ENCODE measurements around the gene SNX18.
"Not testable (repeated sequence)": the region's sequence is repeated elsewhere in the genome, so short reads cannot be mapped to it uniquely, and the experiment has no call there.

The SNX18 gene

GRCh38 chr5:54520438-54520846 is 2.9 kb downstream of the SNX18 start:
- DNase-seq: peak in 1 of 2 donors; percentile 52

DNA sequence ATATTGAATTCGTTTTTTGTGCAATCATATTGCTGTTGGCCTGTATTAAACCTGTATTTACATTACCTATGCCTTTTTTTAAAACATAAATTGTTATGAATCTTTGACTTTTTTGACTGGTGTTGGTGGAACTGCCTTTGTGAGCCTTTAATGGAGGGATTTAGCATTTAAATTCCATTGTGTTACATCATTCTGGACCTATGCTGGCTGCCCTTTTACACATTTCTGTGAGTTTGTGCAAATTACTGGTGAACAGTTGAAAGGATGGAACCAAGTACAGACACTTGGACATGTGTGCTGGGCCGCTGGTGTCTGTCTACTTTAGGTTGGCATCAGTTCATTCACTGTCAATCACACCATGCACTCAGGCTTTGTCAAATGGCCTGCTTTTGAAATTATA is 3.4 kb downstream of the SNX18 start:
- no peak for DNase-seq

- DNase-seq: no peak
Measured at GRCh38 chr5:54521856-54522479, 4.4 kb downstream of the SNX18 start.

GRCh38 chr5:54523534-54523933 is 6.0 kb downstream of the SNX18 start:
- no peak for DNase-seq

DNA sequence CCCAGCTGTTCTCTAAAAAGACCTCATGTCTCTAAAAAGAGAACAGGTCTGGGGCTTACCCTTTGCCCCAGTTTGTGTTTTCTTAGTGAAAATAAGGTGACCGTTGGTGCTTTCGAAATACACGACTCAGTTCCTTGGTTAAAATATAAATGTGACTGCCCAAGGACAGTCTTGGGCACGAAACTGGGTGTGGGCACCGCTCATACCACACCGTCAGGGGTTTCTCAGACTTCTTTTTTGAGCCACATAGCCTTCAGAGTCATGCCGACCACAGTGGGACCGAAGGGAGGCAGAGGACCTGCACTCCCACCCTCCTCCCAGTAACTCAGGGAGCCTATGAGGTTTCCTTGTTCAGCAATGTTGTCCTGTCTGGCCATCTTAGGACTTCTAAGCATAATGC is 6.5 kb downstream of the SNX18 start:
- DNase-seq: no peak

- no peak for DNase-seq
Measured at GRCh38 chr5:54524704-54525103, 7.1 kb downstream of the SNX18 start.

- DNase-seq: no peak
Measured at GRCh38 chr5:54525261-54525660, 7.7 kb downstream of the SNX18 start.

DNA sequence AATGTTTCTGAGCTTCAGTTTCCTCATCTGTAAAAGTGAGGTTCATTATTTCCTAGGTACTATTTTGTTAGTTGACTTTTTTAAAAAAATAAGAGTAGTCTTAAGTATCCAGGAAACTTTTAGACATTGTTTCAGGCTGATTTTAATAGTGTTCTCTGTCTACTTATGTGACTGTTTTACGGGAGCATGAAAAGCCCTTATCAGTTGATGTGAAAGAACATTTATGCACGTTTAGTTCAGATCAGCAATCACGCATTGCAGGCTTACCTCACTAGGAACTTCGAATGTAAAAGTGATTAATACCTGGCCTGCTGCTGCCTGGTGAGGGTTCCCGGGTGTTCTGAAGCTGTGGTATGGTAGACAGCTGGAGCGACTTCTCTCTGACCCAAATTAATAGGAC is 8.1 kb downstream of the SNX18 start:
- no peak for DNase-seq

GRCh38 chr5:54526604-54527288 is 9.2 kb downstream of the SNX18 start:
- no peak for DNase-seq

- DNase-seq: no peak
Measured at GRCh38 chr5:54528633-54529209, 11.2 kb downstream of the SNX18 start.

DNA sequence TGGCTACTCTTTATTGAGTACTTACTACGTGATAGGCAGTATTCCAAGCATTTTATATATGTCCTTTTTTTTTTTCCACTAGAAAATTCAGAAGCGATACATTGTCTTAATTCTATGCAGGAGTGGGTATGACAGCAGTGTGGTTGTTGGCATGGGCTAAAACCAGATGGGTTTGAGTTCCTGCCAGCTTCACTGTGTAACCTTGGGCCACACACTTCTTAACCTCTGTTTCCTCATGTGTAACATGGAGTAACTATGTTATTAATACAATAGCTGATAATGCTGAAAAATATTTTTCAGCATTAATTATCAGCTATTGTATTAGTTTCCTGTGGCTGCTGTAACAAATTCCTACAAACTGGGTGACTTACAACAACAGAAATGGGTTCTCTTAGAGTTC is 12.0 kb downstream of the SNX18 start:
- no peak for DNase-seq

GRCh38 chr5:54531546-54531945 is 14.0 kb downstream of the SNX18 start:
- DNase-seq: no peak

GRCh38 chr5:54533541-54534190 is 16.1 kb downstream of the SNX18 start:
- DNase-seq: no peak

DNA sequence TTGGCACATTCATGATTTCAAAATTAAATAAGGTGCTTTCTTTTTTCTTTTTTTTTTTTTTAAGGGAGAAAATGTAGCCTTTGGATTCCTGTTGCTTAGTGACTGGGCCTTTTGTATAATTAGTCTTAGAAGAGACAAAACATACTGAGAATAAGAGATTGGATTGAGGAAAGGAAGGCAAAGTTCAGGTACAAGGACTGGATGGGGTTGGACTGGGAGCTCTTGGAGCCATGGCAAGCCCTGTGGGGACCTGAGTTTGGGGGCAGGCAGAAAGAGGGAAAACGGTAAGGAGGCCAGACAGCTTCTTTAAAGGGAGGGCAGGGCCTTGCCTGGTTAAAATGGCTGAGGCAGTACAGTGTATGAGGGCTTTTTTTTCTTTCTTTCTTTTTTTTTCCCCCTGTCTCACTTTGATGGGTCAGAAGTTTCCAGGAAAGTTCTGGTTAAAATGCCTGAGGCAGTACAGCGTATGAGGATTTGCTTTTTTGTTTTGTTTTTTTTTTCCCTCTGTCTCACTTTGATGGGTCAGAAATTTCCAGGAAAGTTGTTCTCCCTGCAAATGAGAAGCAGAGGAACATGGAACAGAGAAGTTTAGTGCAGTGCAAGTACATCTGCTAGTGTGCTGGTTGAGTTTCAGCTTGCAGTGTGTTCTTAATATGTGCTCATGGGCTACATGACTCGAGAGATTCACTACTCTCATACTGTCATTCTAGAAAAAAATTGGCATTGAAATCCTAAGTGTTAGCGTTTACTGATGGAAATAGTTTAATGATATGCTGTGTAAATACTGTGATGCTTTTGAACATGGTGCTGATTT is 16.8 kb downstream of the SNX18 start:
- no peak for DNase-seq

- no peak for DNase-seq
Measured at GRCh38 chr5:54535149-54535844, 17.7 kb downstream of the SNX18 start.

- not testable (repeated sequence) for DNase-seq
Measured at GRCh38 chr5:54536375-54536774, 18.8 kb downstream of the SNX18 start.

- DNase-seq: not testable (repeated sequence)
Measured at GRCh38 chr5:54536861-54537260, 19.3 kb downstream of the SNX18 start.

- DNase-seq: no peak
Measured at GRCh38 chr5:54537725-54538124, 20.2 kb downstream of the SNX18 start.

- no peak for DNase-seq
Measured at GRCh38 chr5:54538156-54538555, 20.6 kb downstream of the SNX18 start.

GRCh38 chr5:54539001-54539400 is 21.4 kb downstream of the SNX18 start:
- DNase-seq: no peak

DNA sequence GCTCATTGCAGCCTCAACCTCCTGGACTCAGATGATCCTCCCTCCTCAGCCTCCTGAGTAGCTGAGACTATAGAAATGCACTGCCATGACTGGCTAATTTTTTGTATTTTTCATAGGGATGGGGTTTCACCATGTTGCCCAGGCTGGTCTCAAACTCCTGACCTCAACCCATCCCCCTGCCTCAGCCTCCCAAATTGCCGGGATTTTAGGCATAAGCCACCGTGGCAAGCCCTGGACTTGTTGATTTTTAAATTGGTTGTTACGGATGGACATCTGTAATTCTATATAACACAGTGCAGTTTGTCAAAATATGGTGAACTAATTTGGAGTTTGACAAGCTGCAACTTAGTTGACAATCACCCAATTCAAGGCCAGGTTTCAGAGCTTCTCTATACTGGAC is 22.7 kb downstream of the SNX18 start:
- no peak for DNase-seq
